GM18907 (cell line): Measurements from ENCODE around the gene CAMK1.
A peak's percentile ranks its signal among the peaks of the same experiment; 100 is the strongest.

Experiments
- ATAC-seq: cut with Tn5 transposase; IDR thresholded peaks from one replicate; pipeline ENCODE4 v1.9.1; 2021; ENCODE audit warnings: mild to moderate bottlenecking, moderate library complexity; ENCODE audit not compliant: unreplicated experiment

The CAMK1 gene

GRCh38 chr3:9769426-9770275 is at the start of gene CAMK1:
Gene CAMK1 (minus strand): TSS chr3:9769947. CDS start chr3:9767749, 2,198 bp downstream.
- no peak for ATAC-seq

GRCh38 chr3:9818666-9819335 is 49.1 kb upstream of the CAMK1 start:
- ATAC-seq = no peak

- no peak for ATAC-seq
Measured at GRCh38 chr3:9817436-9817835, 47.7 kb upstream of the CAMK1 start.

- no peak for ATAC-seq
Measured at GRCh38 chr3:9815986-9816385, 46.2 kb upstream of the CAMK1 start.

GRCh38 chr3:9812870-9813483 is 43.2 kb upstream of the CAMK1 start:
- ATAC-seq = no peak

- no peak for ATAC-seq
Measured at GRCh38 chr3:9810846-9811245, 41.1 kb upstream of the CAMK1 start.

- no peak for ATAC-seq
Measured at GRCh38 chr3:9810433-9810770, 40.7 kb upstream of the CAMK1 start.

- peak; percentile 56 for ATAC-seq
Measured at GRCh38 chr3:9809615-9810432, 40.1 kb upstream of the CAMK1 start, which contains the start of gene TTLL3. Gene TTLL3 (plus strand): TSS chr3:9810262. CDS start chr3:9810662, 400 bp downstream.

- ATAC-seq = no peak
Measured at GRCh38 chr3:9809239-9809614, 39.5 kb upstream of the CAMK1 start.

- peak; percentile 61 for ATAC-seq
Measured at GRCh38 chr3:9808345-9809037, 38.7 kb upstream of the CAMK1 start.

- ATAC-seq = no peak
Measured at GRCh38 chr3:9807981-9808344, 38.2 kb upstream of the CAMK1 start.

GRCh38 chr3:9806688-9807589 is 37.2 kb upstream of the CAMK1 start:
- no peak for ATAC-seq

- no peak for ATAC-seq
Measured at GRCh38 chr3:9806137-9806536, 36.4 kb upstream of the CAMK1 start.

GRCh38 chr3:9804996-9805395 is 35.2 kb upstream of the CAMK1 start:
- no peak for ATAC-seq

GRCh38 chr3:9803494-9803893 is 33.7 kb upstream of the CAMK1 start:
- ATAC-seq = no peak

GRCh38 chr3:9800529-9800928 is 30.8 kb upstream of the CAMK1 start:
- no peak for ATAC-seq

- ATAC-seq = no peak
Measured at GRCh38 chr3:9797196-9797945, 27.6 kb upstream of the CAMK1 start.

GRCh38 chr3:9795207-9795606 is 25.5 kb upstream of the CAMK1 start:
- no peak for ATAC-seq

- no peak for ATAC-seq
Measured at GRCh38 chr3:9794400-9794799, 24.7 kb upstream of the CAMK1 start.
